Natural killer cell (primary cell): ENCODE results near the gene TMEM120B. TPM values are rescaled to one million over a fixed set of nuclear protein-coding genes. Genes with fewer than 3 reads are reported as not detected.

ENCODE experiments used
- ATAC-seq, 3 donors: fragments of 150-1000 bp in 2 of 3; fragments of 200-7000 bp in 1 of 3; cut with Tn5 transposase; 1 replicate in 1 of 3; 2 replicates in 2 of 3; pipeline ENCODE4 v1.10.0; 2021; ENCODE audit warnings: mild to moderate bottlenecking in 2 of 3, moderate library complexity in 2 of 3
- DNase-seq, 2 donors: peaks; one replicate each; pipeline versions ENCODE4 v3.0.0 to v3.0.0-alpha.2; 2013 to 2021; ENCODE audit warnings: mixed read lengths in 1 of 2
- H3K27ac ChIP-seq: one replicate; pipeline ENCODE4 v1.5.1; 2013; ENCODE audit warnings: mild to moderate bottlenecking, low read length
- H3K27me3 ChIP-seq: one replicate; pipeline ENCODE4 v1.6.1; 2013; ENCODE audit warnings: low read length; ENCODE audit not compliant: control insufficient read depth, insufficient read depth
- H3K36me3 ChIP-seq: one replicate; pipeline ENCODE4 v1.6.1; 2013; ENCODE audit warnings: low read length; ENCODE audit not compliant: control insufficient read depth, insufficient read depth
- H3K4me1 ChIP-seq: one replicate; pipeline ENCODE4 v1.6.1; 2013; ENCODE audit warnings: low read length; ENCODE audit not compliant: control insufficient read depth, insufficient read depth
- H3K4me3 ChIP-seq: one replicate; pipeline ENCODE4 v1.5.1; 2013; ENCODE audit warnings: low read length
- H3K9me3 ChIP-seq: one replicate; pipeline ENCODE4 v1.6.1; 2013; ENCODE audit warnings: low read length; ENCODE audit not compliant: control insufficient read depth, insufficient read depth
- H3K27ac Mint-ChIP-seq, 2 donors: one replicate each; pipeline ENCODE4 v1.8.0; 2022; ENCODE audit warnings: mild to moderate bottlenecking in 2 of 2, mixed read lengths in 2 of 2, moderate library complexity in 1 of 2
- H3K27me3 Mint-ChIP-seq, 2 donors: one replicate each; pipeline ENCODE4 v1.8.0; 2022; ENCODE audit warnings: low read depth in 2 of 2, mixed read lengths in 2 of 2
- H3K36me3 Mint-ChIP-seq: one replicate; pipeline ENCODE4 v1.8.0; 2022; ENCODE audit warnings: mixed read lengths
- H3K4me1 Mint-ChIP-seq, 2 donors: one replicate each; pipeline ENCODE4 v1.8.0; 2022; ENCODE audit warnings: mixed read lengths in 2 of 2
- H3K4me3 Mint-ChIP-seq: one replicate; pipeline ENCODE4 v1.8.0; 2022; ENCODE audit warnings: mild to moderate bottlenecking, moderate library complexity, mixed read lengths
- H3K9me3 Mint-ChIP-seq, 2 donors: one replicate each; pipeline ENCODE4 v1.8.0; 2022; ENCODE audit warnings: mixed read lengths in 2 of 2
- CTCF ChIP-seq: fragments of 200-600 bp; IDR thresholded peaks from one replicate; pipeline ENCODE4 v1.8.0; 2022; ENCODE audit warnings: antibody characterized with exemption
- WGBS: methylation state at CpG from one replicate; pipeline ENCODE4 v1.1.7; 2013; ENCODE audit warnings: missing lambda C conversion rate; ENCODE audit not compliant: insufficient coverage; 5-methylcytosine and 5-hydroxymethylcytosine counted together
- intact Hi-C: fragments of 100-400 bp; cut with micrococcal nuclease; formaldehyde crosslinking; loops from one replicate; pipeline ENCODE4 v1.14.2; 2022
- total RNA-seq, 4 donors: library from RNA; stranded (reverse); fragments of 120-200 nt in 1 of 4; gene quantifications; one replicate each; pipeline versions ENCODE4 v1.2.3 to v1.2.4, GENCODE V29; 2013 to 2022

TMEM120B gene
- total RNA-seq, 3 donors from 2014 or later (not counting 1 experiment from before 2014, with no cell fraction given) = 6.3 to 8.4 (median 7.9) TPM

DNA sequence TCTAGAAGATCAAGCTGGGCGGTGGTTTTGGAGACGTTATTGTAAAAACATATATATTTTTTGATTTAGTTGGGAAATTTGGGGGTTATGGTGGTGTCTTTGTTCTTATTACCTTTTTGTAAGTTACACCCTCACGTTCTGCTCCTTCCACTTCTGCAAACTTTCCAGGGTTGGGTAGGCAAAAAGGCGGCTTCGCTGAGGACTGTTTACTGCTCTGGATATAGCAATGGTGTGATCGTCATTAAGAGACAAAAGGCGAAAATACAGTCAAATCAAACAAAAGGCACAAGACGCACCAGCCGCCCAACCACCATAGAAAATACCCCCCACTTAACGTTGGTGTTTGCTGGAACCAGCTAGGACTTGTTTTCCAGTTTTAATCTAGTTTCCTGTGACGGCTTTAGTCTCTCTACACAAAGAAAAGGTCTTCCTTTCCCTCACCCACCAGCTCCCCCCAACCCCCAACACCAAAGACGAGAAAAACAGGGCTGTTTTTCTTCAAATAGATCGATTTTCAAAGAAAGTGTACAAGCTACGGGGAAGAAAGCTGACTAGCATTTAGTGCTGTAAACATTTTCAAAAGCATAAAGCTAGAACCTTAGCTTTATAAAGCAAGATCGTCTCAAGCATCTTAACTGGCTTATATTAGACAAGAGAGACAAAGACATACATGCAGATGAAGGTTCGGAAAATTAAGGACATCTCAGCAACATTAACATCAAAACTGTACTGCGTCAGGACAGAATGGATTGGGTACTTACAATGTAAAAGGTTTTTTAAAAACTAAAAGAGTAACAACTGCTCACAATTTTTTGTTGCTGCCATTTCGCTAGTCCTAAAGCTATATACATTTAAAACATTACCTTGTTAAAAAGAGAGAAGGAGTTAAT, 89.3 kb downstream of the TMEM120B start:
- no peak for TF ChIP-seq CTCF
- ATAC-seq (no peak), DNase-seq (peak in 1 of 2 donors; percentile 82)
- Histone ChIP-seq H3K36me3 (peaks cover 22% of the 10 kb centered on the region), H3K27ac (peak overlapping the region; percentile 97), H3K9me3 (no peaks in the 10 kb centered on the region), H3K27me3 (no peaks in the 10 kb centered on the region), H3K4me3 (peak overlapping the region; percentile 57), H3K4me1 (peaks cover 53% of the 10 kb centered on the region)
- intact Hi-C loops = loop anchor here (1.0 to 5.0 kb wide), 5 partner anchors 8 to 700 kb away; partner anchors contain the start of genes ORAI1, PSMD9 and ZCCHC8
- Mint-ChIP-seq H3K27me3 (no peaks in the 10 kb centered on the region), H3K27ac (peak overlapping the region; percentile 100), H3K4me1 (peaks cover 49 to 58% of the 10 kb centered on the region in 2 donors), H3K9me3 (no peaks in the 10 kb centered on the region), H3K4me3 (peak overlapping the region; percentile 100), H3K36me3 (no peaks in the 10 kb centered on the region)
- 0% methylated on average over 14 of the region's 18 CpGs for WGBS

- peaks cover 26% of the 10 kb centered on the region for H3K36me3 ChIP-seq
- no peaks in the 10 kb centered on the region for H3K27me3 Mint-ChIP-seq
- intact Hi-C loops = loop anchor here (1.0 to 5.0 kb wide), 5 partner anchors 8 to 700 kb away; partner anchors contain the start of genes ORAI1, PSMD9 and ZCCHC8
- peak overlapping the region; percentile 100 for H3K27ac Mint-ChIP-seq
- peak overlapping the region; percentile 97 for H3K27ac ChIP-seq
- H3K4me1 ChIP-seq = peaks cover 60% of the 10 kb centered on the region
- DNase-seq (no peak), ATAC-seq (no peak)
- no peaks in the 10 kb centered on the region for H3K9me3 Mint-ChIP-seq
- H3K4me1 Mint-ChIP-seq = peaks cover 47 to 58% of the 10 kb centered on the region in 2 donors
- H3K36me3 Mint-ChIP-seq = no peaks in the 10 kb centered on the region
- 0% methylated on average over 1 of the region's 1 CpG for WGBS
- H3K4me3 Mint-ChIP-seq = peak overlapping the region; percentile 100
- H3K4me3 ChIP-seq = peak overlapping the region; percentile 57
- TF ChIP-seq CTCF = no peak
- H3K27me3 ChIP-seq = no peaks in the 10 kb centered on the region
- no peaks in the 10 kb centered on the region for H3K9me3 ChIP-seq
Observed at GRCh38 chr12:121802485-121802842, 89.9 kb downstream of the TMEM120B start.

DNA sequence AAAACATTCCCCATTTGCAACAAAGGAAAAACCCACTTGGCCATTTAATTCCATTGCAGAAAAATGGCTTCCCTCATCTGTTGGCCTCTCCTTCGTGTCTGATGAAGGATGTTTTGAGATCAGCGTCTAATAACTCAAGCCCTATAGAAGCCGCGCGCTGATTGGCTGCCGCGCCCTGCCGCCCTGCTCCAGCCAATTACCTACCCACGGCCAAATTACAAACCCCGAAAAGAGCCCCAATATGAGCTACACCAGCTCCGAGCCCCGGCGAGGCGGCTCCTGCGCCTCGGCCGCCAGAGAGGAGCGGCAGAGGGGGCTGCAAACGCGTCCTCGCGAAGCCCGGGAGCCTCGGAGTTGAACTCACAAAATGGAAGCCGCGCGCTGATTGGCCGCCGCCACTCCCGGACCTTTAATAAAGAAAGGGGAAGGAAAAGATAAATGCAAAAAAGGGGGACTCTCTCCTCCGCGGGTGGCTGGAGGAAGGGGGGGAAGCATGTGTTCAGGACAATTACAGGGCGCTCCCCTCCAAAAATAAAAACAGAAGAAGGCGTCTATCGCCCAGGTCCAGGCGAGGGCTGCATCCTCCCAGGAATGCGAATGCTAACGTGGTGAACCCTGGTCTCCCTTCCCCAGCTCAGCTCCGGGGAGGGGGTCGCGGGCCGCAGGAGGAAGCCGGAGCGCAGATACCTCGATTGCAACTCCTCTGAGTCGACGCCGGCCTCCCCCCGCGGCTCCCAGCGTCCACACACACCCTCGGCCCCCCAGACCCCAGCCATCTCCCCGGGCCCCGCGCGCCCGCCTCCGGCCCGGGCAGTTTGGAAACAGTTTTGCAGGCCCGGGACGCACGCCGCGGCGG, 90.5 kb downstream of the TMEM120B start:
- intact Hi-C loops = loop anchor here (1.0 to 5.0 kb wide), 5 partner anchors 9 to 699 kb away; partner anchors contain the start of genes ORAI1, PSMD9 and ZCCHC8

More for the DNA sequence above, 90.5 kb downstream of the TMEM120B start:
- Mint-ChIP-seq H3K9me3 (no peaks in the 10 kb centered on the region), H3K4me1 (peaks cover 44 to 58% of the 10 kb centered on the region in 2 donors), H3K36me3 (no peaks in the 10 kb centered on the region), H3K27ac (peak overlapping the region; percentile 100), H3K4me3 (peak overlapping the region; percentile 100), H3K27me3 (no peaks in the 10 kb centered on the region)
- no peaks in the 10 kb centered on the region for H3K27me3 ChIP-seq
- peaks cover 60% of the 10 kb centered on the region for H3K4me1 ChIP-seq
- under 1% methylated on average over 65 of the region's 65 CpGs for WGBS
- H3K9me3 ChIP-seq = no peaks in the 10 kb centered on the region
- TF ChIP-seq CTCF = no peak
- H3K36me3 ChIP-seq = peaks cover 27% of the 10 kb centered on the region
- peak; percentile 52 to 69 (median 59) for ATAC-seq
- H3K4me3 ChIP-seq = peak overlapping the region; percentile 57
- DNase-seq = peak; percentile 85 to 94
- H3K27ac ChIP-seq = peak overlapping the region; percentile 97
